8988T (cell line): ENCODE results near the gene CDH2.

Source experiments
- DNase-seq: peaks from one replicate; pipeline ENCODE4 v3.0.0; 2011

CDH2 gene

DNA sequence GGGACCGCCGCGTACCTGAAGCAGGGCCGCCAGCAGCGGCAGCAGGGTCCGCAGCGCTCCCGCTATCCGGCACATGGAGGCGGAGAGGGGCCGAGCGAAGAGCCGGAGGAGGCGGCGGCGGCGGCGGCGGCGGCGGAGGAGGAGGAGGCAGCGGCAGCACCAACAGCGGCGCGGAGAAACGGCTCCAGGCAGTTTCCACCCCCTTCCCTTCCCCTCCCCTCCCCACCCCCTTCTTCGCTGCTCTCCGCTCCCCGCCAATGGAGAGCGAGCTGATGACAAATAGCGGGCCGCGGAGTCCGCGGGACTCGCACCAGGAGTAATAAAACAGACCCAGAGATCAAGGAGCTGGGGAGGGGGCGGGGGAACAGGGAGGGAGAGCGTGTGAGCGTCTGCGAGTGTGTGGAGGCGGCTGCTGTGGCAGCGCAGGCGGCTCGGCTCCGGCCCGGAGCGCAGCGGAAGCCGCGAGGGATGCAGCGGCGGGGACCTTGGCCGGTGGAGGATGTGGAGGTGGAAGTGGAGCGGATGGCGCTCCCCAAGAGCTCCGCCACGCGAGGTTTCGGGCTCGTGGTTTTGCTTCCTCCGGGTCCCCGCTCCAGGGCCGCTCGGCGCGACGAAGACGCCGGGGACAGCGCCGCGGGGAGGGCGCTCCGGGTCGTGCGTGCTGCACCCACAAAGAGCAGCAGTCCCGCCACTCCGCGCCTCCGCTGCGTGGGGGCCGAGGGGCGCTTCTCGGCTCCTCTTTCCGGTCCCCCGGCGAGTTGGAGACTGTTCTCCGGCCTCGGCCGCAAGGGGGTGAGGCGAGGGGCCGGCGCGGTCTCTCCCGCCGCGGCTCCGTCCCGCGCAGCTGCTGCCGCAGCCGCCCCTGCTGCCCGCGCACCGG is at the start of gene CDH2:
TSS of gene CDH2 (minus strand) at position 183 of the 880 bp plus-strand sequence. CDS start at position 75, 108 bp downstream.
- peak; percentile 75 for DNase-seq

DNA sequence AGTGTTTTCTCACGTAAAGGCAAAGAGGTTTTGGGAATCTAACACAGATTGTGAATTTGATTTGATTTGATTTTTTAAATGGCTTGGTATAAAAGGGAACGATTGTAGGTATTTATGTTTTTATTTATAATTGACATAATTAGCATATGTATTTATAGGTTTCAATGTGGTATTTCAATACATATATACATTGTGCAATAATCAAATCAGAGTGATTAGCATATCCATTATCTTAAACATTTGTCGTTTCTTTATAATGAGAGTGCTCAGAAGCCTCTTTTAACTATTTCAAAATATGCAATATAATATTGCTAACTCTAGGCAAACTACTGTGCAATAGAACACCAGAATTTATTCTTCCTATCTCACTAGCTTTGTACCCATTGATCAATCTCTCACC is 35.1 kb upstream of the CDH2 start:
- no peak for DNase-seq

DNA sequence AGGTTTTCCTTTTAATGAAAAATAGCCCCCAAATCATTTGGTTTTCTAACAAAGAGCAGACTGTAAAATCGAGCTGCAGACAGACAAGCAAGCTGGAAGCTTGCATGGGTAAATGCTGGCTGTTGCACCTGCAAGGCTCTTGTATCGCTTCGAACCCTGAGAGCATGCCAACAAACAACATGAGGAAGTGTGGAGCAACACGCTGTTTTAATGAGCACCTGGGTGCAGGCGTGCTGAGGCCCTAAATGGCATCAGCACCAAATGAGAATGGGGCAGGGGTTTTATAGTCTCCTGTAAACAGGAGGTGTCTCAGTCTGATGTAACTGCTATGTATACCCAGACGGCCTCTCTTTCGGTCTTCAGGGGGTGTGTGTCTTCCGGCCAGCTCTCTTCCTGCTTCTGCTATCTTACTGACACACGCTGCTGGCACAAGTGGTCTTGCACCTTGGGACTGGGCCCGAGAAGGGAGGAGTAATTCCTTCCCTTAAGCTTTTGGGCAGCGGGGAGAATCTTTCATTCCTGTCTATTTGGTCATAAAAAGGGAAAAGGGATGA is 31.9 kb upstream of the CDH2 start:
- DNase-seq, result no peak

DNA sequence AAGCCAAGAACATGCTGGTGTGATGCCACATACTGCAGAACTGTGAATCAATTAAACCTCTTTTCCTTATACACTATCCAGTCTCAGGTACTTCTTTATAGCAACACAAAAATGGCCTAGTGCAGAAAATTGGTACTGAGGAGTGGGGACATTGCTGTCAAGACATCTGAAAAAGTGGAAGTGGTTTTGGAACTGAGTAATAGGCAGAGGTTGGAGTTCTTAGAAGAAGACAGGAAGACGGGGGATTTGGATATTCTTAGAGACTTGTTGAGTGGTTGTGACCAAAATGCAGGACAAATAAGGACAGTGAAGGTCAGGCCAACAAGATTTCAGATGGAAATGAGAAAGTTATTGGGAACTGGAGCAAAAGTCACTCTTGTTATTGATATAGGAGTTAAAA is 31.3 kb upstream of the CDH2 start:
- DNase-seq, result no peak

DNA sequence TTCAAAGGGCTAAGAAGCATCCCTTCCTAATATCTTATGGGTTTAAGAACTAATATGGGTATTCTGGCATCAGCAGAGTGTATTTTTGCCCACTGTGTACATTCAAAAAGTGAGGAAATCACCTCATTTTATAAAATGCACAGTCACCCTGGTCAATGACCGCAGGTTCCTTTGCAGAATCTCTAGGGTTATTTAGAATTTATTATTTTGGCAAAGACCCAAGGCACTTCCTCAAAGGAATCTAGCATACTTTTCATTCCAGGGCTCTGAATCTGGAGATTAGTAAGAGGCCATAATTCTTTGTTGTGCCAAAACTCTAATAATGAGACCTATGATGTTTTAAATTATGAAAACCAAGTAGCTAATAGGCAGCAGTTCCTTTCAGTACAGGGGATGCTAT is 27.2 kb upstream of the CDH2 start:
- no peak for DNase-seq

DNA sequence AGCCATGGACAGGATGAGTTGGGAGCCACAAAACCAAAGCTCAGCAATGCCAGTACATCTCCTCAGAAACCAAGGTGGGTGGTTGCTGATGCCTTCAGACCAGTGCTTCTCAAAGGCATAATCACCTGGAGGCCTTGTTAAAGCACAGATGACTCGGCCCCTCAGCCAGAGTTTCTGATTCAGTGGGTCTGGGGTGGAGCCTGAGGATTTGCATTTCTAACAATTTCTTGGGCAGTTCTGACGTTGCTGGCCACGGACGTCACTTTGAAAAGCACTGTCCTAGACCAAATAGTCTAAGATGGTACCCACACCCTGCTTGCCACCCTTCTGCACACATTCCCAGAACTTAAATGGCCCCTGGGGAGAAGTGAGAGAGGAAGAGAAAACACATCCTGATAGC is 24.1 kb upstream of the CDH2 start:
- DNase-seq, result no peak

DNA sequence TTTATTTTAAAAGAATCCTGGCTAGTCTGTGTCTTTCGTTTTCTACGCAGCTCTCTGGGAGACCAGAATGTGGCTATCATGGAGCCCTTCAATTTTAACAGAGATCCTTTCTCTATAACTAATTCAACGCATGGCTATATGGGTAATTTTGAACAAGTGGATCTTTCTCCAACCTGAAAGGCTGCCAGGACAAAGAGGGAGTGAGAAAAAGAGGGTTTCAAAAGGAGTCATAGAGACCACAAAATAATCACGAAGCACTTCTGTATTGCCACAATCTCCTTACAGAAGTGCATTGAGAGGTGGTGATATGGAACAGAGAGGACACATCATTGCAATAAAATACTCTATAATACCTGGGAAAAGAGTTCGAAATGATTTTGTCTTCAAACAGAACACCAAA is 21.7 kb upstream of the CDH2 start:
- no peak for DNase-seq

DNA sequence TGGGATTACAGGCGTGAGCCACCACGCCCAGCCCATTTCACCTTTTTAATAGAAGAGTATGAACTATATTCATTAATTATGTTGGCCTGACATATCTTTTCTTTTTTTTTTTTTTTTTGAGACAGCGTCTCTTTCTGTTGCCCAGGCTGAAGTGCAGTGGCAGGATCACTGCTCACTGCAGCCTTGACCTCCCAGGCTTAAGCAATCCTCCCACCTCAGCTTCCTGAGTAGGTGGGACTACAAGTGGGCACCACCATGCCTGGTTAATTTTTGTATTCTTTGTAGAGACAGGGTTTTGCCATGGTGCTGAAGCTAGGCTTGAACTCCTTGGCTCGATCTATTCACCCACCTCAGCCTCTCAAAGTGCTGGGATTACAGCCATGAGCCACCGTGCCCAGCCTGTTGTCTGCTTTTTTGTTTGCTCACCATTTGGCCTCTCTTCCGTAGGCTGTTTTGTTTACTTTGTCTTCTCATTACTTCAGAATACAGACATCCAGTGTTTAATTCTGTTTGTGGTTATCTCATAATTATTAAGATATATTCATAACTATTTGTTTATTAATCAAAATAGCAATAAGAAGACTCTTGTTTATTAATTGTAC is 16.3 kb upstream of the CDH2 start:
- no peak for DNase-seq

DNA sequence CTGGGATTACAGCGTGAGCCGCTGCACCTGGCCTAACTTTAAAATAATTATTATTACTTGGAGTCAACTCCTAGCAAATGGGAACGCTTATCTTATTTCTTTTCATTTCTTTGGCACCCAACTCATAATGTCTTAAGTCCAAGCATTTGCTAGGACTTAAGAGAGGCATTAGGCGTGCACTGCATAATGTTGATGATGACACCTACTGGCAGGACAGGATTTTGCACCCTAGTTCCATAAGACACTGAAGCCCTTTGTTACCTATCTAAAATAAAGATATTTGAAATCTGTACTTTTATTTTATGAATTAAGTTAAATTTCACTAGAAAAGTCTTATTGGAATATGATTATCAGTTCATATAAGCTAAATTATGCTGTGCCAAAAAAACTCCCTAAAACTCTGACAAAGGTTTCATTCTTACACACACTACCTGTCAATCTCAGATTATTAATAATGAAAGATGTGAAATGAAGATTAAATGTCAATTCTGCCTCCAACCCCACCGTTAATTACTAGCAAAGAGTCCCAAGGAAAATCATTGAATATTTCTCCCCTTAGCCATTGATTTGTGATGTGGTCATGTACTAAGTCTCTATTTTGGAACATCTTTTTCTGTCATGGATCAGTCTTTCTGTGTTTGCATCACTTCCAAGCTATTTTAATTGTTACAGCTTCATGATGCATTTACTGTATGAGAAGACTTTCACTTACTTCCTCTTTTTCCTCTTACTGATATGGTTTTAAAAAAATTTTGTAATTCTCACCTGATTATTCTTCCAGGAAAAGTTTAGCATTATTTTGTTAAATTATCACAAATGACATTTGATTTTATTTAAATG is 12.7 kb upstream of the CDH2 start:
- DNase-seq, result no peak

DNA sequence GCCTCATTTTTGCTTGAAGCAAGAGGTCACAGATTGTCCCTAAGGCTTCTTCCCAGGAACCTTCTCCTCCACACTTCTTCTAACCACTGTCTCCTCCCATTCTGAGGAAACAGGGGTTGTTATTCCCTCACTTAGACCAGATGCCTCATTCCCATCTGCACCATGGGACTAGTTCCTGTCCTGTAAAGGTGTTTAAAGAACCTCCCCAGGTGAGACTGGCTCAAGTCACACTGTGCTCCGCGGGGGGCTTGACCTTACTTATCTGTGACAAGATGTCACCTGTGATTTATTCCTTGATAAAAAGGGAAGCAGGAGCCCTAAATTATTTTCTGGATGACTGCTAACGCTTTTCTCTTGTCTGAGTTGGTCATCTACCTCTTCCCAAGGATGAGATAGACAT is 8.2 kb upstream of the CDH2 start:
- no peak for DNase-seq

DNA sequence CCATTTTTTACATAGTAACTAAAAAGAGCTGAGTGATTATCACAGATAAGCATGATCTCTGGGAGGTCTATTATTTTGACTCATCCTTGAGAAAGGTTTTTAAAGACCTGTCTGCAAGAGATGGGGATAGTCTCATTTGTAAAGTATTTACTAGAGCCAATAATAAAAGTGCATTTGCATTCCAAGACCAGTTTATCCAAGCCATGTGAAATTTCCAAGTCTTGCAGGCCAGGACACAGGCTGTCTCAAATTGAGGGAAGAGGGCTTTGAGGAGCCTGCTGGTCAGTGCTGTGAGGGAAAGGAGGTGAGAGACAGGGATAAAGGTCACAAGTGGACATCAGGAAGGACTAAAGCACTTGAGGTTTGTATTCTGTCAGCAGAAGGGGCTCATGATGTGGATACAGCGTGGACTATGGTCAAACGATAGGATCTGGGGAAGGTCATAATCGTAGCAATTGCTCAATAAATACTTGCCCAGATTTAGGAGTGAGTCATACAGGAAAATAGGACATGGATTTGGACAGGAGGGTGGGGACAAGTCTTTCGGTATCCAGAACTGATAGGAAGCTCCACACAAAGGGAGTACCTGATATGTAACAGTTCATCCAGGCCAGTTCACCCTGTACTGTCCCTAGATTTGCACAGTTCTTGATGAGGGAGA is 6.6 kb upstream of the CDH2 start:
- DNase-seq, result no peak

DNA sequence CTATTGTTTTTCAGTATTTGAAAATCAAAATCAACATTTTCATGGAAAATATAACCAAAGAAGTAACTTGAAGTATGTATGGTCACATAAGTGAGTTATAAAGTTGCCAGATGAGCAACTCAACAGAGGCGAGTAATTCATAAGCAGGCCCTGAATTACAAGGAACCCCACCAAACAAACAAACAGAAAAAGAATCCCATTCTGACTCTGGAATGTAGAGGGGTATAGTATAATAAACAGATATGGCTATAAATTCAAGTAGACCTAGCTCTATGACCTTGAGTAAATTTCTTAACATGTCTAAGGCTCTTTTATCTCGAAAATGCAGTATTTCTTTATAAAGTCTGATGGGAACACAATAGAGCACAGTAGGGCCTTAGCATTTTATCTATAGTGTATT is 4.7 kb upstream of the CDH2 start:
- no peak for DNase-seq

DNA sequence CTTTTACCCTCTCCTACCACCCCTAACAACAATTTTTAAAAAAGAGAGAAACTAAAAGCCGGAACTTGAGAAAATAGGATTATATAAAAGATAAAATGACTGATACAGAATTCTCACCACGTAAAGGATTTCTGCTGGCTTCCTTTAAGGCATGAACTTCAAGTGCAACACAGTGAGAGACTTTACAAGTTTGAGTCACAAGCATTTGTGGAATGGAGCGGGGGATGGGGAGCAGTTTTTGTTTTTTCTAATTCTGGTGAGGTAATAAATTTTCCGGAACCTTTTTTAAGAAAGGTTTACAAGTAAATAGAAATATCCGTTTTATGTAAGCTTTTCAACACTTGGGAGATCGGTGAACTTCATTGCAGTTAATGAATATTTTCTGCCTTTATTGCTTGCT is 1.8 kb upstream of the CDH2 start:
- DNase-seq, result no peak

DNA sequence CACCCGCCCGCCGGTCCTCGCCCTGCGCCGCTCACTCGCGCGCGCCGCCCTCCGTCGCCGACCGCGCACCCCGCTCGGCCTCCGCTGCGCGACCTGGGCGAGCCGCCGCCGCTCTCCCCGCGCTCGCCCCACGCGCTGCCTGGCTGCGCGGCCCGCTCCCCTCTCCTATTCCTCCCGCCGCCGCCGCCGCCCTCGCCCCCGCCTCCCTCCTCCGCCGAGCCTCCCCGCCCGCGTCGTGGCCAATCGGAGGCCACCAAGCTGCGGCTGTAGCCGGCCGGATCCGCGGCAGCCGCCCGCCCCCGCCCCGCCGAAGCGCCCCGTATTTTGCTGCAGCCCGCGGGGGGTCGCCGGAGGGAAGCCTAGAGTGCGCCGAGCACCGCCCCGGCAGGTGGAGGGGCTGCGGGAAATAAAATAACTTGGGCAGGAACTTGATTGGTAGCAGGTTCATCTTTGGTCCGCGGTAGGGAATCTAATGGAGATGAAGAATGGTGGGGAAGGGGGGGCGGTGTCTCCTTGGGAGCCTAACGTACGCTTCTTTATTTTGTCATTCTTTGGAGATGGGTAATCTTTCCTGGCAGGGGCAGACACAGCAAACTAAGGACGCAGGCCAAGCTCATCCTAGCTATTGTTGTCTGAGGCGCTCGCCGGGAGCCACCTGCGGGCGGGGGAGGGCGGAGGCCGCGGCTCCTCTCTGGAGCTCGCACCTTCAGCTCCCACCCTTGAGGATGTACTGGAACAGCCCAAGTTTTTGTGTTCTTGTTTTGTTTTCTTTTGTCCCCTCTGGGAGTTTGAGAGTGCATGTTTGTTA is 1.1 kb upstream of the CDH2 start:
- DNase-seq, result peak; percentile 64

DNA sequence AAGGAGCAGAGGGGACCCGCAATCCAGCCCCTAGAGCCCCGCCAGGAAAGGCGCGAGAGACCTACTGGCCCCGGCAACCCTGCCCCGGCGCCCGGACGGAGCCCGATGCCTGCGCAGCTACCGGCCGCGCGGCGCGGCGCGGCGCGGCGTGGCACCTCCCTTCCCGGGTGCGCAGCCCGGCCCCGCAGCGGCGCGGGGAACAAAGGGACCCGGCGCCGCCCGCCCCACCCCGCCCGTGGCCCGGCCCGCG is 307 bp downstream of the CDH2 start:
- peak; percentile 33 for DNase-seq

DNA sequence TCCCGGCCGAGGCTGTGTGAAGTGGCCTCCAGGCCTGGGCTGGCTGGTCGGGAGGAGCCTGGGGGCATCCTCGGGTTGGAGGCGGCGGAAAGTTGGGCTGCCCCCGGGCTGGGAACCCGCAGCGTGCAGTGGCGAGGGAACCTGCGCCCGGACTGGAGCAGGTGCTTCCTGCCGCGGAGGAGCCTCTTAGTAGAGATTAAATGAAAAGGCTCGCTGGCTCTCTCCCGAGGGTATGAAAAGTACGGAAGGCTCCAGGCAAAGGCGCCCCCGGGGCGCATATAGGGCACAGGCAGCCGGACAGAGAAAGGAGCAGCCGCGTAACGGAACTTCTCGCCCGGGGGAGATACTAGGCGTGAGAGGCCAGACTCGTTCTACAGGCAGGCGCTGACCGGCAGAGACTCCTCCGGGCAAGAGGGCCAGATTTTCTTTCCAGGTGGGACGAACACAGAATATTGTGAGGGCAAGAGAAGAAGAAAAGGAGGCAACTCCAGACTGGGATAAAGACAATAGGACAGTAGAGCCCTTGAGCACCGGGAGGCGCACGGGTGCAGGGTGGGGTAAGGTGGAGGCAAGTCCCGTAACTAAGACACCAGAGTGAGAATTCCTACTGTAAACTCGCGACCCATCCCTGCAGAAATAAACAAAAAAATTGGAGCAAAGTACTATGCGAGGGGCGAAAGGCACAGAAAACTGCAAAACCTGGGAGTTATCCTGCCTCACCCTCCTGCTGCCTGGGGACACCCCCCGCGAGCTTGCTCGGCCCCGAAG is 816 bp downstream of the CDH2 start:
- DNase-seq, result peak; percentile 42

DNA sequence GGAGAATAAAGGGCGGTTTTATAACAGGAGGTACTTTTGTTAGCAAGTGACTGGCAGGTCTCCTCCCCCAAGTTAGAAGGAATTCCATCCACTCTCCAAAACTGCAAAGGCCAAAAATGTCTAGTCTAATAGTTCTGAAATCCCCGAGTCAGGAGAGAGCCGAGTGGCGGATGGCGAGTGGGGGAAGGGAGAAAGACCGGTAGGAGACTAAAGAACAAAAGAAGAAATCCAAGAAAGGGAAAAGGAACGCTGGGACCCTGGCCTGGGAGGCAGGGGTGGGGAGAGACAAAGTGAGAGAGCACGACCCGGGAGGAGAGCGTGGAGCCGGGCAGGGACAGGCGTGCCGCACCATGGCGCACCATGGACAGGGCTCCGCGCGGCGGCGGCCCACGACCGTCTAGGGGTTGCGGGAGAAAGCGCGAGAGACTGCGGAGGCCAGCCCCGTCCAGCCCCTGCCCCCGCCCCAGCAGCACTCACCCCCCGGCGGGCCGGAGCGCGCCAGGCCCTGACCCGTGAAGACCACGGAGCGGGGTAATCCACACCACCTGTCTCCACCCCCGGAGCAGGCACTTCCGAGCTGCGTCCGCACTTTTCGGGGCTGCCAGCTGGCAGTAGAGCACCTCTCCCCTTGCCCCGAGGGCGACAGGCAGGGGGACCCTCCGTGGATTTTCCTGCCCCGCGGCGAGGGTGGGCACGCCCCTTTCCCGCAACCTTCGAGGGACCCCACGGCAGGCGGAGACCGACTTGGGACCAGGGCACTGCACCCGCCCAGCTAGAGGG is 1.6 kb downstream of the CDH2 start:
- DNase-seq, result no peak

DNA sequence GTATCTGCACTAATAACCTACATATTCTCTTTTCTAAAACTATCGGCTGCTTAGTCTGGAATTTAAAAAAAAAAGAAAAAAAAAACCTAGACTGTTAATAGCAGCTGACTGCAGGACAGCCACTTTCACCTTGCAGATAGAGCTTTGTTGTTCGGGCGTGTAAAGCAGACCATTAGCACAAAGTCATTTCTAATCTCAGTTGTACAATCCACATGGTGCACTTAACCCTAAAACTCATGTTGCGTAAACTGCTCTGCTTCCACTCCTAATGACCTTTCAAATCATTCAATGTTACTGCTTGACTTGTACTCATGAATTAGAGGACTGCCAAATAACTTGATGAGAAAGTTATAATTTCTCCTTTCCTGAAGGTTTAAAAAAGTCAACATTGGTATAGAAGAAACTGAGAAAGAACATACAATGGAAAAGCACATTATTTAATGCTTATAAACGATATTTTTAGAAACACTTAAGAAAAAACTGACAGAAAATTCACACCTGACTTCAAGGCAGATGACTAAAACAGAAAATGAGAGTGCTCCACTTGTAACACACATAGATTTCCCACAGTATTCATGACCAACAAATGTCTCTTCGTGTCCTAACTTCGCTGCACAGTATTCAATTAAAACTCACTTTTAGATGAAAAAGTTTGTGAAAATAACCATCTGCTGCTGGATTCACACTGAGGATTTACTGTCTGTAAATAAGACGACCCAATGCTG is 2.6 kb downstream of the CDH2 start:
- DNase-seq, result no peak

DNA sequence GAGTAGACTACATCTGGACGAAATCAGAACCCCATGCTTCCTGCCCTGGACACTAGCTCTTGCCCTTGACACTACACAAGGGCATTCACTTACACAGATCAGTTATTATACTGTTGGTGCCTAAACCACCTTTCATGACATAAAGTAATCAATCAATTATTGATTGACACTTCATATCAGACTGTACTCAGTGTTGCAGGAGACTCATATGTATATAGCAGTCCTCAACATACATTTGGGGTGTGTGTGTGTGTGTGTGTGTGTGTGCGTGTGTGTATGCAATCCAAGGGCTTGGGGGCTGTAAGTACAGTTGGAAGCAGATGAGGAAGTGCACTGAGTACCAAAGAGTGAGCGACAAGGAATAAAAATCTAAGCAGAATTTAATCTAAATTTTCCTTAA is 5.1 kb downstream of the CDH2 start:
- DNase-seq, result no peak

DNA sequence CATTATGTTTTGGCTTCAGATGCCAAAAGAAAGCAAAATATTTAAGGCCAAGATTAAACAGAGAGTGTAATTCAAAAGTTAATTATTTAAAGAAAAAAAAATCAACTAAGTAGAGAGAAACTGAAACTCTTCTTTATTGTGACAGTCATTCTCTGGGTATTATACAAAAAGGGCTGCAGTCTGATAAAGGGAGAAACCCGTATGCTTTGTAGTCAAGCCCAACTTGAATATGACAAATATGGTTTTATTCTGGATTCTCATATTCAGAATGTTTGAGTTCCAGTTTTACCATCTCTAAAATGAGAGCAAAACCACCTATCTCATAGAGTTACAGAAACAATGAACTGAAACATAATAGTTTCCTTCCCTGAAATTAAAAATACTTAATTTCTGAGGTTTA is 8.2 kb downstream of the CDH2 start:
- DNase-seq, result no peak
